SK-MEL-5 (cell line): ENCODE data around the gene CADPS2. TPM values are rescaled to one million over a fixed set of nuclear protein-coding genes. Genes with fewer than 3 reads are reported as not detected.
"Not testable (repeated sequence)": the region's sequence is repeated elsewhere in the genome, so short reads cannot be mapped to it uniquely, and the experiment has no call there.

ENCODE experiments used
- DNase-seq: peaks from one replicate; pipeline ENCODE4 v3.0.0-alpha.2; 2016; ENCODE audit warnings: low read depth, low spot score
- in situ Hi-C: cut with HindIII; loops from 2 replicates; pipeline ENCODE4 v1.10.0; 2016; ENCODE audit warnings: low sequenced_read_pairs, high pct_unique_total_duplicates, low pct_unique_long_range_greater_than_20kb
- total RNA-seq: library from RNA; depleted of rRNA; stranded (reverse); fragments of >200 nt; shearing (Covaris generic); gene quantifications from 2 replicates; pipeline ENCODE4 v1.2.3, GENCODE V29; 2014

The CADPS2 gene
- total RNA-seq, 1 experiment from 2014 or later, result 40.8 TPM

DNA sequence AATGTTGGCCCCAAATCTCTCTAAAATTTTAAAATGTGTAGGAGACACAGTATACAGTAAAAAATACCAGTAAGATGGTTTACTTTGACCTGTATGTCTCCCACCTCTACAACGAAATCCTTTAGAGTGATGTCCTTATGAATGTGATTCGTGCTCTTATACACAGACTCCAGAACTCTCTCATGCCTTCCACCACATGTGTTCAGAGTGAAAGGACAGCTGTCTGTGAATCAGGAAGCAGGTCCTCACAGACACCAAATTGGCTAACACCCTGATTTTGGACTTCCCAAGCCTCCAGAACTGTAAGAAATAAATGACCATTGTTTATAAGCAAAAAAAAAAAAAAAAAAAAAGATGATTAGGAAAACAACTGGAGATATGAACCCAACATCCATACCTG is 222.5 kb downstream of the CADPS2 start:
- no peak for DNase-seq
- in situ Hi-C loops, result no loop called here

DNA sequence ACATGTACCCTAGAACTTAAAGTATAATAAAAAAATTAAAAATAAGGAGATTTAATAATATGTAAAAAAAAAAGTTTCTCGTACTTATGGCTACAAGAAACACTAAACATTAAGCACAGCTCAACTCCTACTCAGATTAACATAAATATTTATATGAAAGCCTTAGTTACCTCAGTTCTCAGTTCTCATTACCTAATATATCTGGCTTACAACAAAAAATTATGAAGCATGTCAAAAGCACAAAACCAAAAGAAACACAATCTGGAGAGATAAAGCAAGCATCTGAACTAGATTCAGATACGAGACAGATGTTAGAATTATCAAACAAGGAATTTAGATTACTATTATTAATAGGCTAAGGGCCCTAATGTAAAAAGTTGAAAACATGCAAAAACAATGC is 227.4 kb downstream of the CADPS2 start:
- in situ Hi-C loops, result no loop called here
- no peak for DNase-seq

DNA sequence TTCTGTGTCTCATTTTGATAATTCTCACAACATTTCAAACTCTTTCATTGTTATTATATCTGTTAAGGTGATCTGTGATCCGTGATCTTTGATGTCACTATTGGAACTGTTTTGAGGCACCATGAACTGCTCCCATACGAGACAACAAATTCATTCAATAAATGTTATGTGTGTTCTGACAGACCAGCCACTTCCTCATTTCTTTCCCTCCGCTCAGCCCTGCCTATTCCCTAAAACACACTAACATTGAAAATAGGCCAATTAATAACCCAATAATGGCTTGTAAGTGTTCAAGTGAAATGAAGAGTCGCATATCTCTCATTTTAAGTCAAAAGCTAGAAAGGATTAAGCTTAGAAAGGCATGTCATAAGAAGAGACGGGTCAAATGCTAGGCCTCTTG is 232.6 kb downstream of the CADPS2 start:
- DNase-seq, result no peak
- in situ Hi-C loops, result no loop called here

DNA sequence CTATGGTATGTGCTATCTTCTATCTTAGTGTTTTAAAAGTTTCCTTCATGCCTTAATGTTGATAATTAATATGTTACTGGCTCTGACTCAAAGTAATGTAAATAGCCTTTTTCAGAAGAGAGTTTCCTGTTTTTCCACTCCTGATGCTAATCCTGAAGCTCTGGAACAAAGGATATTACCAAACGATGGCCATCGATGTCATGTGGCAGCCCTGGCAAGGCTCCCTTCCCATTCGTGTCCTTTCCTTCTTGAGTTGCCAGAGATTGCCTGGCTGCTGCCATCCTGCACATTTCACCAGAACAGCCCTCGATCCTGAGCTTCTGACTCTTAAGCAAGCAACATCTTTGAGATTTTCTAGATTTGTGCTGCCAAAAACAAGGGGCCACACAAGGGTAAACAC is 233.4 kb downstream of the CADPS2 start:
- in situ Hi-C loops, result no loop called here
- no peak for DNase-seq

DNA sequence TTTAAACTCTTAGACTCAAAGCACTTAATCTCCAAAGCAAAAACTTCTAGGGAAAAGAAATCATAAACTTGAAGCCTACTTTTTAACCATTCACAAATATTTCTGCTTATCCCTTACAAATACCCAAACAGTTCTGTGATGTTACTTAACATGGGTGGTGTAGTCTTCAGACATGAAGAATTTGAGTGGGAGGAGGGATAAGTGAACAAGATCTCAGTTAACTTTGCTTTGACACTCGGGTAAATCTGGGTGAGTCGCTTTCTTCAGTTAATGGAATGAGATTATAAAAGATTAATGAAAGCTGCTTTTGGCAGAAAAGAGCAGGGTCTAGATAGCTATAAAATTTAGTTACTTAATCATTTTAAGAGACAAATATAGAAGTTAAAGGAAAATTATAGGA is 234.8 kb downstream of the CADPS2 start:
- in situ Hi-C loops, result no loop called here
- DNase-seq, result no peak

DNA sequence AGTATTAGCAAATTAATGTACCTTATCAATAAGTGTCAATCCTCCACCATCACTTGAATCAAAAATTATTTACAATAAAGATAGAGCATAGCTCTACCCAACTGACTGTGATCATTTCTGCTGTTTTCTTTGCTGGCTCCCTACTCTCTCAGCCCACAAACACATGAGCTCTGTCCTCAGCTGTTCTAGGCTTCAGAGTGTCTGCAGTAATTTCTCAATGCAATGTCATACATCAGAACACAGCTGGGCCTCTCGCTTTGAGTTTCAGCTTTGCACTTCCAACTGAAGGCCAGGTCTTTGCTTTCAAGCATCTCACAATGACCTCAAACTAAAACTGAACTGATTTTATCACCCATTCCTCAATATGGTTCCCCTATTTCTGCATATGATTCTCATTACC is 243.0 kb downstream of the CADPS2 start:
- in situ Hi-C loops, result no loop called here
- DNase-seq, result no peak

DNA sequence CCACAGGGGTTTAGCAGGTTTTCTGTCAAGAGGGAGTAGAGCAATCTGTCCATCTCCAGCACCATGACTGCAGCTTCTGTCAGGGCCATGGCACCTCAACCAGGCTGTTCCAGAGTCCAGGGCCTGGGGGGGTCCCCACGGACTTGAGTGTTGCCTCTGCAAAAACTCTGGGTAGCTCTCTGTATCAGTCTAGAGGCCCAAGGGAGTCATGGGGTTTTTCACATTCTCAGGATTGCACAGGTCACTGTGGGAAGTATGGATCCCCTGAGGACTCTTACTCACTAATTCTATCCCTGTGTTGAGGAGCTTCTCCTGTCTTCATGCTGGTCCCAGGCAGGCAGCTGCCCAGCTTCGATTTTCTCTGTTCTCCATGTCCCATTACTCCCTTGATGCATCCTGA is 247.8 kb downstream of the CADPS2 start:
- no peak for DNase-seq
- in situ Hi-C loops, result no loop called here

DNA sequence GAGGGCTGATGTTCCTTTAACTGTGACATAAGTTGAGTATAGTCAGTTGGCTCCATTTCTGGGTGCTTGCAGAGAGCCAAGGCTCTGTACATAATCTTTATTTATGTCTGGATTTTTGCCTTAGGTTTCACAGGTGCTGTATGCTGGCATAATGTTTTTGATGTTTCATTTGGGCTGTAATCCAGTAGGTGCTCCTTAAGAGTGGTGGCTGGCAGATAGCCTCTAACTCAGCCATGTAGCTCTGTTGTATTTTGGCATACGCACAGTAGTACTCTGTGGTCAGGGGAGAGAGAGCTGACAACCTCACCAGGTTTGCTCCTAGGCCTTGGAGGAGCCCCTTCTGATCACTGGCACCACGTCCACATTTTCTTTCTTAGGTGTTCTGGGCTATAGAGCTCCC is 248.5 kb downstream of the CADPS2 start:
- in situ Hi-C loops, result no loop called here
- DNase-seq, result no peak

DNA sequence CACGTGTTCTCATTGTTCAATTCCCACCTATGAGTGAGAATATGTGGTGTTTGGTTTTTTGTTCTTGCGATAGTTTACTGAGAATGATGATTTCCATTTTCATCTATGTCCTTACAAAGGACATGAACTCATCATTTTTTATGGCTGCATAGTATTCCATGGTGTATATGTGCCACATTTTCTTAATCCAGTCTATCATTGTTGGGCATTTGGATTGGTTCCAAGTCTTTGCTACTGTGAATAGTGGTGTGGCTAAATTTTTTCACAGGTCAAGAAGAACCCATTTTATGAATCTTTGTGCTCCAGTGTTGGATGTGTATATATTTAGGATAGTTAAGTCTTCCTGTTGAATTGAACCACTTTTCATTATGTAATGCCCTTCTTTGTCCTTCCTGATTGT is 250.8 kb downstream of the CADPS2 start:
- in situ Hi-C loops, DNase-seq: not testable (repeated sequence)

DNA sequence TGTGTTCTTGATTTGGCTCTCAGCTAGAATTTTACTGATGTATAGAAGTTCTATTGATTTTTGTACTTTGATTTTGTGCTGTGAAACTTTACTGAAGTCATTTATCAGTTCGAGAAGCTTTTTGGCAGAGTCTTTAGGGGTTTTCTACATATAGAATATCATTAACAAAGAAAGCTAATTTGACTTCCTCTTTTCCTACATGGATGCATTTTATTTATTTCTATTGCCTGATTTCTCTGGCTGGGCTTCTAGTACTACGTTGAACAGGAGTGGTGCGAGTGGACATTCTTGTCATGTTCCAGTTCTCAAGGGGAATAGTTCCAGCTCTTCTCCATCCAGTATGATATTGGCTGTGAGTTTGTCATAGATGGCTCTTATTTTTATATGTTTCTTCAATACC is 252.8 kb downstream of the CADPS2 start:
- no peak for DNase-seq
- in situ Hi-C loops, result no loop called here

DNA sequence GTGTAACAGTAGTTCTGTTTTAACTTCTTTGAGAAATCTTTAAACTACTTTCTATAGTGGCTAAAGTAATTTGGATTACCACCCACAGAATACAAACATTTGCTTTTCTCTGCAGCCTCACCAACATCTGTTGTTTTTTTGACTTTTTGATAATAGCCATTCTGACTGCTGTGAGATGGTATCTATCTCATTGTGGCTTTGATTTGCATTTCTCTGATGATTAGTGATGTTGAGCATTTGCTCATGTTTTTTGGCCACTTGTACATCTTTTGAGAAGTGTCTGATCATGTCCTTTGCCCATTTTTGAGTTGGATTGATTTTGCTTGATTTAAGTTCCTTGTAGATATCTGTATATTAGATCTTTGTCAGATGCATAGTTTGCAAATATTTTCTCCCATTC is 254.0 kb downstream of the CADPS2 start:
- no peak for DNase-seq
- in situ Hi-C loops, result no loop called here

DNA sequence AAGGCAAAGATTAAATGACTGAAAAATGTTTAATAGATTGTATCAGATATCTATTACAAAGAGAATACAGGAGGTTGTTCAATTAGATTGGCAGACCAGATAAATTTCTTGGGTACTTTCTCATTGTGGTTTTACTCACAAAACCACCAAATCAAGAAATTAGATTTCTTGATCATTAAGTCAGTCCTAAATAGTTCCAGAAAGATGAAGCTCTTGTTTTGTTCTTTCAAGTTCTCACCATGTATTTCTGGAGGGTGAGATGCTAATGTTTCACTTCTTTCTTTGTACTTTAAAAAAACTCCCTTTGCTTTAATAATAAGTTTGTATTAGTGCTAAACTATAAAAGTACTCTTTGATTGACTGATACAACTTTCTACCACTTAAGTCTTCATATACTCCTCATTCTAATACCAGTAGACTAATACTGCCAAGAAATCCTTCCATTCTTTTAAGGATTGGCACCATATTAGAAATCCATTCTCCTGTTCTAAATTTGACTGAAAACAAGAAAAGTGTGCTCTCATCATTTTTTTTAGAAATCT is 256.8 kb downstream of the CADPS2 start:
- in situ Hi-C loops, result no loop called here
- no peak for DNase-seq

DNA sequence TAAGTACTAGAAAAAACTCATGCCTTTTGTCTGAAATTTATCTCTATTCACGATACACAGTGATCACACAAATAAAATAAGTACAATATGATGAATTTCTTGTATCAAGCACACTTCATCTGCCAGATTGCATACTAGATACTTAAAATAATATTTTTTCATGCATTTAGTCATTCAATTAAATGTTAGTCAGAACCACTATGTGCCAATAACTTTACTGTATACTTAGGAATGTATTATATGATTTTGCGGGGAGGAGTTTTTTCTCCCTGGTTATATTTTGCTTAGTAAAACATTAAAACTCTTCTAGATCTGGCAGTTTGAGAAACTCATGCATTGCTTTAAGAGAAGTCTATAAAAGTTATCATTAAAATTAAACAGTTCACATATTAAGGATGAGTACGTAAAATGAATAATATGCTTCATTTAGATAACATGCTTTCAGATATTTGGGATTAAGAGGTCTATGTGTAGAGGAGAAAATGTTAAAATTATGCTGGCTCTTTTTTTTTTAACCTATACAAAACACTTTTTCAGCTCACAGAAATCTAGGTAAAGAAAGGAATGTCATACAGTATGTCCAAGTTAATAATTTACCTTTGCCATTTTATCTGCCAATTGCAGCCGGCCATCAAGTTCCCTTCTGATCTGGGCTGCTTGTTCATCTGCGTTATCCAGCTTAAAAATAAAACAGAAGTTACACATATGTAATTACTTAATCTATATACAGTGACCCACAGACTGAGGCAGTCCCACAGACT is 257.4 kb downstream of the CADPS2 start:
- DNase-seq, result no peak
- in situ Hi-C loops, result no loop called here

DNA sequence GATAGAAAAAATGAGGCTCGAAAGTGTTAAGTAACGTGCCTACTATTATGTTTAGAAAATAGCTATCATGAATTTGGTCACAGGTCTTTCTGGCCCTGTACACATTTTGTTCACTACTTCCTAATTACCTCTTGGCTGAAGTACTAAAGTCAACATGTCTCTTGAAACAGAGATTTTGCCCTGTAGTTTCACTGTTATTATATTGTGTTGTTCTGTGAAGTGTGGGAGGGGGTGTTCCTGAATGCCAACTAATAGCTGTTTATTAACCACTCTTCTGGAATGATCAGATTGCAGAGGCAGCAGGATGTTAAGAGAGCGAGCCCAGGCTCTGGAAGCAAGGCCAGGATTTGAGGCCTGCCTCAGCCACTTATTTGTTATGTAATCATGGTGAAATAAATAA is 259.5 kb downstream of the CADPS2 start:
- DNase-seq, result no peak
- in situ Hi-C loops, result no loop called here

DNA sequence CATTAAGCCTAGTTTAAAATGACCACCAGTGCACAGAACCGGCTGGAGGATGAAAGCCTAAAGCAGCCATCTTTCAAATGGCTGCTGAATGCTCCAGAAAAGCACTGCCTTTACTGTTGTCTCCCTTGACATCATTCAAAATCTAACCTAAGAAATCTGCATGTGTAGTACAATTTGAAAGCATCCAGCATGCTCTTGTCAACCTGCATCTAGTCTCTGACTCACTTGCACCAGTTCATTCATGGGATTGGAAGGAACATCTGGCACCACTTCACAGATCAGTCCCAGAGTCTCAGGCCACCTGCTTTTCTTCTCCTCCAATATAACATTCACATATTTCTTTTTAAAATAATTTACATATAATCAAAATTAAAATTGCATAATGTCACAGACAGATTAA is 263.6 kb downstream of the CADPS2 start:
- in situ Hi-C loops, result no loop called here
- DNase-seq, result no peak

DNA sequence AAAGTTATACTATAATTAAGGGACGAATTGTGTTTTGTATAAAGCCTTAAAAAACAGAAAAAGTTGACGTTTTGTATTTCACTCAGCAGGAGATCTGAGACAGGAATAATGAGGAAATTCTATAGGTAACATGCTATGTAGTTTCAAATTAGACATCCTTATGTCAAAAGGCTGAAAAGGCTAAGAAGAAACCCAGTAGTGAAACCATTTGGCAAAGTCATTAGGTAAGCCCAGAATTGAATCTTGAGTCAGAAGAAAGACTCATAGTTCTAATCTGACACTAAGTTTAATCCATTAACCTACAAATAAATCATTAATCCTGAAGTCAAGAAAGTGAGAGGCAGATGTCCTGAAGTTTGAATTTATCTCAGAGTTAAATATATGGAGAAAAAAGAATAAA is 266.6 kb downstream of the CADPS2 start:
- no peak for DNase-seq
- in situ Hi-C loops, result no loop called here

DNA sequence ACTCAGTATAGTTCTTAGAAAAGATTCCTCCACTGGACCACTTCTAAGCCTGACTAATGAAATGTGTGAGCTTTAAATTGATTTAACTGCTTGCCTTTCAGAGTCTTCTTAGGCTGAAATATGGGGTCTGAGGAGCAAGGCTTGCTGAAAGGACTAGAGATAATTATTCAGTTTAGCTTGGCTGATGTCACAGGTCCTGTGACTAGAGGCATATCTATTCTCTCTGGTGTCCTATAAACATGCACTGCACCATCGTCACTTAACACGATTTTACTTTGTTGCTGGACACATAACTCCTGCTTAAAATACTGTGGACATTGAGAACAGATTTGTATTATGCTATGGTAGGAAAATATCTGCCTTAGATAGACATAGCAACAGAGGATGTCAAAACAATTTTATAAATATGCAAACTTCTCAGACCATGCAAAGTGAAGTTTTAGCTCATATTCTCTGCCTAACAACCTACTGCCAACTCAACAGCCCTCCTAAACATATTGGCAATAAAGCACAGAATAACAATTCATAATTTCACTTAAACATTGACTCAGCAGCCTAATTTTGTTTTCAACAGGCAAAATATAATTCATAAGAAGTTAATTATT is 267.6 kb downstream of the CADPS2 start:
- in situ Hi-C loops, result no loop called here
- DNase-seq, result peak; percentile 9

DNA sequence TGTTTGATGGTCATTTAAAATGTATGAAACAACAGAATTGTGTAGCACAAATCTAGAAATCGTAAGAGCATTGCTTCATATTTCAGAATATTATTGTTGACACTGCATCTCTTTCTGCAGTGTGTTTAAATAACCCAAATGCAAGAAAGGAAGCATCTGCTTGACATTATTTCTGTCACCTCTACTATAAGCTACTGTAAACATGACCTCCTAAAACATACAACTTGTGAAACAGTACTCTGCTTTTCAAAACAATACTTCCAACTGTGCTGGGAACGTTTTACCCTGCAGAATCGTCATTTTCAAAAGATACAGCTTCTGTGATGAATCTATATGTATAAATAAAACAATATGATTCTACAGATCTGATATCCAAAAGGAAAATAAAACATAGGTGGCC is 269.3 kb downstream of the CADPS2 start:
- in situ Hi-C loops, result no loop called here
- DNase-seq, result no peak

DNA sequence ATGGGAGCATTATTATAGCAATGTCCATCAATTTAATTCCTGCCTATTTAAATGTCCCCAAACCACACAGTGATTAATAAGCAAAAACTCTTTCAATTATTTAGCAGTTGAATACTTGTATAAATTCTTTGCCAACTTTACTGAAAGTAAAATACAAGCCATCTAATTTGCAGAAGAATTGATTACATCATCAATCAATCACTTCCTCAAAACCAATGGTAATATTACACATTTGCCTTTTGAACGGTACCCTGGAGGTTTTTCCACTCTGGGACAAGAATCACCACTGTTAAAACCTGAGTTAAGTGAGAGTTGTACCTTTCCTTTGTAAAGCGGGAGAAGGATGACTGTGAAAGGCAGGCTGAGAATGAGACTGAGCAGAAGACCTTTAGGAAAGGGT is 280.3 kb downstream of the CADPS2 start:
- in situ Hi-C loops, result no loop called here
- no peak for DNase-seq
